GM11168 (cell line): ENCODE measurements around the gene LEF1.

Experiments used
- in situ Hi-C: fragments of 300-500 bp; cut with MboI; formaldehyde crosslinking; loops from one replicate; pipeline ENCODE4 v1.12.0; 2022; ENCODE audit warnings: low sequenced_read_pairs; ENCODE audit not compliant: unreplicated experiment

The LEF1 gene

DNA sequence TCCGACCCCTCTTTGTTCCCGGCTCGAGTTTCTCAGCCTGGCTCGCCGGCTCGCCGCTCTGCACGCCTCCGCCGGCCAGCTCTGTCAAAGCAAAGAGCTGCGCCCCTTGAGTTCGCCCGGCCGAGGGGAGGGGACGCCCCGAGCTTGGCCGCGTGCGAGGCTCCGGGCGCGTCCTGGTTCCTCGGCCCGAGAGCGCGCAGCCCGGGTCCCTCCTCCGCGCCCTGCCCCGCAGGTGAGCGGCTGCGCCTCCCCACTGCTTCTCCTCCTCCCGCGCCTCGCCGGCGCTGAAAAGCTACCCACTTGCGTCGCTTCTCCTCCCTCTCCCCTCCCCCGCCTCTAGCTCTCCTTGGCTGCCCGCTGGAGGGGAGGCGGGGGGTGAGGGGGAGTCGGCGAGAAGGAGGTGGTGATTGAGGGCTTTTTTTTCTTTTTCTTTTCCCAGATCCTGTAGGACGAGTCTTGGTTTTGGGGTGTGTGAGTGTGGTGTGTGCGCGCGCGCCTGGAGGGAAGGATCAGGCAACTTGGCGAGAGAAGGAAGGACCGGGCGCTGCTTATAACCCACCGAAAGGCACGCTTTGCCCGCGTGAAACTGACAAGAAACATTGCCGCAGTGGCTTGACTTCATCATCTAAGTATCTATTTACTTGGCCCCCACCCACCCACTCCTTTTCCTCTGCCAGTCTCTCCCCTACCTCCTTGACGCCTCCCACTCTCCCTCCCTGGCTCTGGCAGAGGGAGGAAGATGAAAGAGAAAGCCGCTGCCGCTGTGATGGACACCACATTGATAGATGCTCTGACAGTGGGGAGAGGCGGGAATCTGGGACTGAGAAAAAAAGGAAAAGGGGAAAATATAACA, at the start of gene LEF1:
LEF1 (minus strand) TSS at position 262 of the 853 bp plus-strand sequence. CDS start 1,165 bp downstream, outside the sequence.
- in situ Hi-C loops = no loop called here

DNA sequence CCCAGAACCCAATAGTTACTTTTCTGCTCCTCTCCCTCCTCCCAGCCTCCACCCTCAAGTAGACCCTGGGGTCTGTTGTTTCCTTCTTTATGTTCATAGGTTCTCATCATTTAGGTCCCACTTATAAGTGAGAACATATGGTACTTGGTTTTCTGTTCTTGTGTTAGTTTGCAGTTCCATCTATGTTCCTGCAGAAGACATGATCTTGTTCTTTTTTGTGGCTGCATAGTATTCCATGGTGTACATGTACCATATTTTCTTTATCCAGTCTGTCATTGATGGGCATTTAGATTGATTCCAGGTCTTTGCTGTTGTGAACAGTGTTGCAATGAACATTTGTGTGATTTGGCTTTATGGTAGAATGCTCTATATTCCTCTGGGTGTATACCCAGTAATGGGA, 47.8 kb upstream of the LEF1 start:
- in situ Hi-C loops = no loop called here

DNA sequence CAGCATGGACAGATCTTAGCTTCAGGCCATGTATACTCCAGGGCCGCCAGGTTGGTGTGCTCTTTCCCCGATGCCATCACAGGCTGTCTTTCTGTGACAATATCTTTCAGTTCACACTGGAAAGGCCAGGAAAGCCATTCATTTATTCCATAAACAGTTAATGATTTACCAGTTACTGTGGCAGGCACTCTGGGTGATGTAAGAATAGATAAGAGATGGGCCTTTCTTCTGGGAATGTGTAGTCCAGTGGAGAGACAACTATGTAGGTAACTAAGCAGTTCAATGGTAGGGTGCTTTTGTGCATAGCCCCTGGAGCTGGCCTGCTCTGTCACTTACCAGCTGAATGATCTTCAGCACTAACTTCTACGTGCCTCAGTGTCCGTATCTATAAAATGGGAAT, 46.3 kb upstream of the LEF1 start:
- in situ Hi-C loops = no loop called here

DNA sequence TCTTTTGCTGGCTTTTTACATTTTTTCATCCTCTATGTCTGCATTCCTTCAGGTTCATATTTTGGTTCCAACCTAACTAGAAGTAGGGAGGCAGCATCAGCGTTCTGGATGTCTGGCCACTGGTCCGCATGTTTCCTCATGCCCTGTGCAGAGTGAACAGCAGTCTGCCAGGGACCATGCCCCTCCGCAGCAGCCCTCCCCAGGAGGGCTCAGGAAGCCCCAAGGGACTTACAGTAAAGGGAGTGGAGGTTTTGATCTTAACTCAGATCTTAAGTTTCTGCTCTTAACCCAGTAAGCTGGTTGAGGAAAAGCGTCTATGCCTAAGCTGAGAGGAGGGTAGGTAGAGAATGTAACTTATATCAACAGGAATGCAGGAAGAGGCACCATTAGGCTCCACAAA, 45.0 kb upstream of the LEF1 start:
- in situ Hi-C loops = no loop called here

DNA sequence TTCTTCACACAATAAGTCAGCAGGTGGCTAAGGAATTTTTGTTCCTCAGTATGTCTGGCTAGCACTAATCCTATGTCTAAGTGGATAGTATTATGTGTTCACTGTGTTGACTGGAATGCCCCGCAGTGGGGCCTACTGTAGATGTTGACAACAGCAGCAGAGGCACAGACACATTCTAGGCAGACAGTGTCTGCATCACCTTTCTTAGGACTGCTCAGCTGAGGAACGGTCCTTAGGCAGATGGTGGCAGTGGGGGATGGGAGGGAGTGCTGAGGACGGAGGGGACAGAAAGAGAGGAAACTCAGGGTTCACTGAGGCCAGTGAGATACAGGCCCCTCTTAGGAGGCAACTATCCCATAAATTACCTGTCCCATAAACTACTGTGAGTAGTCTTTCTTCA, 44.6 kb upstream of the LEF1 start:
- in situ Hi-C loops = no loop called here

DNA sequence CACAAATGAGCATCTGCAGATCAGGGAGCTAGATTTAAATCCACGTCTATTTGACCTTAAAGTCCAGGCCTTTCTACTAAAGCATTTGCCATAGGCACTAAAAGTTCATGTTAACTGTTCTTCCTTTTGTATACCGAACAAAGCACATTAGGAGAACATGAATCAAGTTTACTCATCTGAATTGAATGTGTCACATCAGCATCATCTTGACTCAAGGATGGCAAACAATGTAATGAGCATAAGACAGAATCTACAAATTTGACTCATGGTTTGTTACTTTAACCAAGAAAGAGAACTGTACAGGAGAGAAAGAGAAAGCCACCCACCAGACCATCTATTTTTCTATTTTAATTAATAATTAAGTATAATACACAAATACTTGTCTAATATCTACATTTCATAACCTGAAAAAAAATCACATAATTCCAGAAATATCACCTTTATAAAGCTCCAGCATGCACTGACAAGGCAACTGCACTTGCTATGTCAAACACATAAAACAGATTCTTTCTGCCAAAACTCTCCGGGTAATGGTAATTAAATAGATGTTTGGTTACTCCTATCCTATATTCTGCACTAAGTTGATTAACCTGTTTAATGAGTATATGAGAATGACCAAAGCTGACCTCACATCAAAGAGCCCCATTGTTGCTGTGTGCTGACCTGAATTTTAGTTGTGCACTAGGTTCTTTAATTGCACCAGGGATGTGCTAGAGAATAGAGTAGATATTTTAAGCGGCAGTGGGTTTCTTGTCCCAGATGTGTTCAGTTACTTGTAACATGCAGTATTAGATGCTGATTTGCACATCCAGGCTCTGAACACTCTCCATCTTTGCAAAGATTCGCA, 42.5 kb upstream of the LEF1 start:
- in situ Hi-C loops = no loop called here

DNA sequence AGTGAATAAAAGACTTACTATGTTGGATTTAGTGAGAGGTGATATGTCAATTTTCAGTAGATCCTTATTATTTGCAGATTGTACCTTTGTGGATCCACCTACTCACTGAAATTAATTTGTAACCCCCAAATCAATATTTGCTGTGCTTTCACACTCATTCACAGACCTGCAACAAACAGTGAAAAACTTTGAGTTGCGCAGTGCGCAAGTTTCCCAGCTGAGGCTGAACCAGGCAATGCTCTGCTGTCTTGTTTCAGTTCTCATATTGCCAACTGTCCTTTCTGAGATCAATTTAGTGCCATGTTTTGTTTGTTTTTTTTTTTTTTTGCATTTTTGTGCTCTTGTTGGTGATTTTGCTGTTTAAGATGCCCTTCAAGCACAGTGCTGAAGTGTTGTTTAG, 40.8 kb upstream of the LEF1 start:
- in situ Hi-C loops = no loop called here

DNA sequence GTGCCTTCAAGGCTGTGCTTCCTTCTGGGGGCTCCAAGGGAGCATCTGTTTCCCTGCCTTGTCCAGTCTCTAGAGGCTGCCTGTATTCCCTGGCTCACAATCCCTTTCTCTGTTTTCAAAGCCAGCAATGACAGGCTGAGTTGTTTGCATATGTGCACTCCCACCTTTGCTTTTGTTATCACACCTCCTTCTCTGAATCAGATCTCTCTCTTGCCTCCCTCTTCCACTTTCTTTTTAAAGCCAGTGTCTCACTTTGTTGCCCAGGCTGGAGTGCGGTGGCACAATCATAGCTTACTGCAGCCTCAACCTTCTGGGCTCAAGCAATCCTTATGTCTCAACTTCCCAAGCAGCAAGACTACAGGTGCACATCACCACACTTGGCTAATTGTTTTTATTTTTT, 37.1 kb upstream of the LEF1 start:
- in situ Hi-C loops = no loop called here

DNA sequence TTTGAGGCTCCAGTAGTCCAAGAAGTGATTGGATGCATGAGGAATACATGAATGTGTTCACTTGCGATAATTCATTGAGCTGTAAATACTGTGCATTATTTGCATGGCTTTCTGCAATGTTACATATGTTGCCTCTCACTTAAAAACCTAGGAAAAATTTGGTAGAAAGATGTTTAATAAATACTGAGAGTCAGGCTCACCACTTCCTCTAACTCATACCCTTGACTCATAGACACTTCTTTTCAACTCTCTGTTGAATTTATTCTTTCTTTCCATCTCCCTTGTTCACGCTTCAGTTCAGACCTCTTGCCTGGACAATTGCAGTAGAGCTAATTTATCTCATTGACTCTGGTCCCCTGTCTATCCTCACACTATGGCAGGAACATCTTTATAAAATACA, 35.8 kb upstream of the LEF1 start:
- in situ Hi-C loops = no loop called here

DNA sequence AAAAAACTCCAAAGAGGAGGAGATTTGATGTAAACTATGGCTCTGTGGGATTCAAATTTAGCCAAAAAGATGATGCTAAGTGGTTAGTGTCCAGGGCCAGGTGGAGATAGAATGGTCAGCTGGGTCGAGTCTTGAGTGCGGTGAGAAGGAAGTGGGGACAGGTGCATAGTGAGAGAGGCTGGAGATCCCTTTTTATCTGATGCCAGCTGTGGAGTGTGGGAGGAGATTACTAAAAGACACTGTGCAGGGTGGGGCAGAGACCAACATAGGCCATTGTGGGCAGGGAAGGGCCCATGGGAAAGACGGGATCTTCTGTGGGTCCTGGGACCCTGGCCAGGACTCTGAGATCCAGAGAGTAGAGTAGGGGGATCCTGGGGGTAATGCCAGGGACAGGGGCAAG, 34.6 kb upstream of the LEF1 start:
- in situ Hi-C loops = no loop called here

DNA sequence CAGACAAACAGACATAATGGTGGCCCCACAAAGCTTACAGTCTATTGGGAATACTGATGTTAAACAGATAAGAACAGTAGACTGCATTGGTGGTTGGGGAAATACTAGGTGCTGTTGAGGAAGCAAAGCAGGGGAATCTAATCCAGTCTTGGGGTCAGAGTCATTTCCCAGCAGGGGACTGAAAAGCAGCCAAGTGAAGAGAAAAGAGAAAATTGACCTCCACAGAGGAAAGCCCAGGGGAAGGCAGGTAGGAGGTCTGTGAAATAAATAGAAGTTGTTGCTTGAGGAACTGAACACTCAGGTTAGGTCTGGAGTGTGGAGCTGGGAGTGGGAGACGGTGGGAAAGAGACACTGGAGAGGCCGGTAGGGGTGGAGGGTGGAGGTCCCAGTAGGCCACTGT, 33.0 kb upstream of the LEF1 start:
- in situ Hi-C loops = no loop called here

DNA sequence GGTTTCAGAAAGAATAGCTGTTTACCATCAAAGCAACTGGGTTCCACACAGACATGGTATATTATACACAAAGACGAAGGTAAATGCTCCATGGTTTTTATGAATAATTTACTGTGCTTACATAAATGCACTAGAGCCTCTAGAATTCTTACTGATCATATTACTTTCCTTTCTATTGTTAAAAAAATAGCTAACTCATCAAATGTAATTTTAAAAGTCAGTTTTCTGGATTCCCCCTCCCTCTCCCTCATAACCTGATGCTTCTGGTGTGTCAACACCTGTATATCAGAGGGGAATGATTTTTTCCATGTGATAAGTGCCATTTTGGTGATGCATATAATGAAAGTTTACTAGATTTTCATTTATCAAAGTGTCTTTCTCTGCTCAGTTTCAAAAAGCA, 31.1 kb upstream of the LEF1 start:
- in situ Hi-C loops = no loop called here

DNA sequence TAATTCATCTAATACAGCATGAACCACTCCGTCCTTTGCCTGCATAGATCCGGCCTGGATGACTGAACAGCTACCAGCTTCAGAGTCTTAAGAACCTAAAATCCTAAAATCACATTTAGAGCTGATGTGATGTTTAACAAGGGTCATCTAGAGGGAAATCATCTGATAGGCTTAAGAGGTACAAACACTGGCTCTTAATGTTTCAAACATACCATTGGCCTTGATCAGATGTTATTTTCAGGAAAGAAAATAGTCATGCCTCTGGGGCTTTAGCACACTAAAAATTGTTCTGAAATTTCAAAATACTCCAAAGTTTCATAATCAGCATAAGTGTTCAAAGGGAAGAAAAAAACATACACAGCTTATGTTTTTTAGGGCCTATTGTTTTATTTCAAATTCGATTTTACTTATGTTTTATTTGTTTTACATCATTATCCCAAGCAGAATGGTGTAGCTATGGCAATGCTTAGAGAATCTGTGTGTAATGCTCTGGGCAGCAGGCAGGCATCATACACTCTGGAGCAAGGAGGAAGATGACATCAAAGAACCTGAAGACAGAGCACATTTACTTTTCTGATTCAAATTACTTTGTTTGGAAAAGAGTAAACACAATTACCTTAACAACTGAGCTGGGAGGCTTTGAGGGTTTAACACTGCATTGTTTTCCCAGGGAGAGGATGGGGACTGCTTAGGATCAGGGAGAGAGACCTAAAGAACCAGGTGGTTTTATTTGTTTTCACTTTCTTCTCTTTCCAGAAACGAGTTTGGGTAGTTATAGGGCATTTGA, 25.3 kb upstream of the LEF1 start:
- in situ Hi-C loops = no loop called here

DNA sequence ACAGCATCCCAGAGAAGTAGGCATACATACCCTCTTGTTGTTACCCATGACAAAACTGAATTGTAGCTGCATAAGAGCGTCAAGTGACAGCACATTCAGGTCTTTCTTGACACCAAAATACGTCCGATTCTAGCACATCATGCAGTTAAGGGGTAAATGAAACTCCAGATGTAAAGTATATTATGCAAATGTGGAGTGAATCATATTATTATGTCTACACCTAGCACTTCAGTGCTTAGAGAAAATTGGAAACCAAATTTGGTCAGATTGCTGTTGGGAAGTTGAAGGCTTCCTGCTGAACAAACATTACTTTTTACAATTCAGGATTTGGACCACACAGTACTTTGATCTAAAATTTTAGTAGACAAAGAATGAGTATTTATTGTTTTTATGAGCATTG, 24.2 kb upstream of the LEF1 start:
- in situ Hi-C loops = no loop called here

DNA sequence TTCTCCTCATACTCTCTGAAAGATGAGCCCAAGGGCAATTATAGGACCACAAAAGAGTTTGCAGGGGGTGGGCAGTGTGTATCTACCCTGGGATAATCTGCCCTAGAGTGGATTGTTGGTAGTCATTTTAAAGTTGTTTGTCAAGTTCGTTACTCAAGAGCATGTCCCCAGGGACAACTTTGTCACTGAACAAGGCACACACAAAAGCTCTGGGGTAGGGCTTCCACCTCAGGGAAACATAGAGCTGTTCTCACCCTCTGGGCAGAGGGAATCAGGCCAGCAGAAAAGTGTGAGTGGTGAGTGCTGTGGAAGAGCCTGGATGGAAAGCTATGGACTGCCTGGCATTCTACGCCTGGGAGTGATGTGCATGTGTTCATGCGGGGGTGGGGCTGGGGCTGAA, 23.3 kb upstream of the LEF1 start:
- in situ Hi-C loops = no loop called here

DNA sequence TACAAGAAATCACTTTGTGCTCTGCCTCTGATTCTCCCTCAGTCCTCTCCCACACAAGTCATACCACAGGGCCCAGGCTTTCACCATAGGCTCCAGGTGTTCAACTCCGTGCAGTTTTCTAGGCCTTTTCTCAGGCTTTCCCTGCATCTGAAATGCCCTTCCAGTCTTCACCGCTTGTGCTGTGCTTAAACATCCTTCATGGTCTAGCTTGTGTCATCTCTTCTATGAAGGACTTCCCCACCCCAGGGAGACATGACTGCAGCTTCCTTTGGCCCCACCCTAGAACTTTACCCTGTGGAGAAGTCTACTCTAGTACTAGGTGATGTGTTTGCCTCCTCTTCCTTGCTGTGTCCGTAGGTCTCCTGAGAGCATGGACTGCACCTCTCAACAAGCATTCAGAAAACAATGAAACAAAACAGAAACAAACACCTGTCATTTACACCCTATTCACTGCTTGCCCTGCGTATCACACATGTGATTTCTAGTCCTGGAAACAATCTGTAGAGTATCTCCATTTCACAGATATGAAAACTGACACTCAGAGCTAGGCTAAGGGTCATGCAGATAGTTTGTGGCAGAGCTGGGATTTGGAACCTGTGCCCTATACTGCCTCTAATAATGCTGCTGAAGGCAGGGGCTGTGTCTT, 22.7 kb upstream of the LEF1 start:
- in situ Hi-C loops = no loop called here

DNA sequence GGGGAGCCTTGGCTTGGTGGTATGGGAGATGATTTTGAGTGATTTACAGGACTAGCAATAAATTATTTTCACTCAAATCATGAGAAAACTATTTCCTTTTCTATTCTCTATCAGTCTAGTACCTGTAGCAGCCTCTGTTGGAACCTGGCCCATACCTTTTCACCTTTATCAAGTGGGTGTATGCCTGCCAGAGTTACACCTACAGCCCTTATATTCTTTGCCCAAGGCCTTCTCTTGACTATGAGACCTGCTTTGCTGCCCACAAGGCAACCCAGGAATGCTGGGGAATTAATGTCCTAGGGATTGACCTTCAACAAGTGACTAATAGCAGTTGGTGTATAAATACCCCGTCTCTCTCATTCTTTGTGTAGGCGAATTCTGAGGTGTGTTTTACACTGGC, 20.0 kb upstream of the LEF1 start:
- in situ Hi-C loops = no loop called here

DNA sequence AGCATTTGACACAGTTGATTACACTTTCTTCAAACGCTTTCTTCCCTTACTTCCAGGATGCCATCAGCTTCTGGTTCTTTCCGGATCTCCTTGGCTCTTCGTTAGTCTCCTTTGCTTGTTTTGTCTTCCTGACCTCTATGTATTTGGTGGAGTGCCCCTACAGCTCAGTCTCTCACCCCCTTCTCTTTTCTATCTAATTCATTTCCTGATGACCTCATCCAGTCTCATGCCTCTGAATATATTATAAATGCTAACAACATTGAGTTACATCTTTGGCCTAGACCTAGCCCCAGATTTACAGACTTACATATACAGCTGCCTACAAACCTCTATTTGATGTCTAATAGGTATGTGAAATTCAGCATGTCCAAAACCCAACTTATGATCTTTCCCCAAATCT, 16.5 kb upstream of the LEF1 start:
- in situ Hi-C loops = no loop called here

DNA sequence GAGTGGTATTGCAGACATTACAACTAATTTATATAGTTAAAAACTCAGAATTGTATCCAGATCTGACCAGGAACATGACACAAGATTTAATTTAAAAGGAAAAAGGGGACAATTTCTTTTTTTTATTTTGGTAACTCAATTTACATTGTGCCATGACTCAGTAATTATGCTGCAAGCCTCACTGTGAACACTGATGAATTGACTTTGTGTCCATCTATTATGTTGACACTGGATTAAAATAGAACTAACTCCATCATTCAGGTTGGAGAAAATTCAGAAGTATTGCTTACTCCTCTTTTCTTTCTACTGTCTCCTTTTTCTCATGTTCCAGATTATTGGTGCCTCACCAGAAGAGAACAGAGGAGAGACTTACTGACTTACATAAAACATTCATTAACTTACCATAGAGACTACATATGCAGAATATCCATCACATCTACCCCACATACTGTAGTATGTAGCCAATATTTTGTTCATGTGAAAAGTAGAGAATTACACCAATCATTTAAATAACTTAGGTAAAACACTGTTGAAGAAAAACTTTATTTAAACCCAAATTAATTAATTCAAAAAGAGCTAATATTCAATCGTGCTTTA, 15.8 kb upstream of the LEF1 start:
- in situ Hi-C loops = no loop called here

DNA sequence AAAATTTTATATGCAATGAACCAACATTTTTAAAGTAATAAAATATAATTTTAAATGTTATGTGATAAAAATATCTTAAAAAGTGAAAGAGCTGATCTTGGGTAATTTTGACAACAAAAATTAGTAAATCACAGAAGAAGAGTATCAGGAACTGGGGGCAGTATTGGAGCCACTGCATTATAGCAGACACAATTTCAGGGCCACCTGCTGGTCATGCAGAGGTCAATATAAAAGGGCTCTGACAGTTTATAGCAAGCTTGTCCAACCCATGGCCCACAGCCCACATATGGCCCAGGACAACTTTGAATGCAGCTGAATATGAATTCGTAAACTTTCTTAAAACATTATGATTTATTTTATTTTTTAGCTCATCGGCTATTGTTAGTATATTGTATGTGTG, 13.0 kb upstream of the LEF1 start:
- in situ Hi-C loops = no loop called here
